H1 (cell line): Measurements from ENCODE around the gene TBC1D13. TPM values are rescaled to one million over a fixed set of nuclear protein-coding genes. Genes with fewer than 3 reads are reported as not detected.

Experiments used
- CTCF ChIA-PET: fragments of 300-600 bp; sonication (Branson Sonifier 250); formaldehyde crosslinking; loops from one replicate; lab custom pipeline; 2021; ENCODE audit not compliant: partially characterized antibody; lab: Charles Lee
- POLR2A ChIA-PET: fragments of 300-600 bp; sonication (Branson Sonifier 250); formaldehyde crosslinking; loops from one replicate; lab custom pipeline; 2021; ENCODE audit warnings: inconsistent platforms; ENCODE audit not compliant: partially characterized antibody; lab: Charles Lee
- DNase-seq, 2 experiments: peaks; one replicate each; pipeline versions ENCODE4 v3.0.0 to v3.0.0-alpha.2; 2010 to 2022; ENCODE audit warnings: low spot score in 2 of 2, low read depth in 1 of 2, mixed read lengths in 1 of 2
- FAIRE-seq: peaks from 2 replicates; lab custom pipeline; 2011; peaks lifted over from hg19 to GRCh38; lab: Jason Lieb, UNC
- H2AFZ ChIP-seq: 2 replicates; pipeline ENCODE4 v1.8.1; 2012; ENCODE audit warnings: low read length, inconsistent platforms
- H2AK5ac ChIP-seq: 2 replicates; pipeline ENCODE4 v1.6.1; 2013; ENCODE audit warnings: low read depth, low read length
- H2BK120ac ChIP-seq: replicated peaks from 2 replicates; pipeline ENCODE3; 2013; ENCODE audit warnings: low read depth, low read length, inconsistent platforms
- H2BK12ac ChIP-seq: 2 replicates; pipeline ENCODE4 v1.6.1; 2013; ENCODE audit warnings: low read depth, low read length
- H2BK15ac ChIP-seq: 2 replicates; pipeline ENCODE4 v1.6.1; 2013; ENCODE audit warnings: low read length
- H2BK20ac ChIP-seq: 2 replicates; pipeline ENCODE4 v1.6.1; 2013; ENCODE audit warnings: low read length
- H2BK5ac ChIP-seq: 2 replicates; pipeline ENCODE4 v1.6.1; 2013; ENCODE audit warnings: low read depth, low read length
- H3K14ac ChIP-seq: 2 replicates; pipeline ENCODE4 v1.6.1; 2013; ENCODE audit warnings: inconsistent platforms; ENCODE audit not compliant: insufficient read length
- H3K18ac ChIP-seq: 2 replicates; pipeline ENCODE4 v1.6.1; 2013; ENCODE audit warnings: low read length; ENCODE audit errors: extremely low read depth
- H3K23ac ChIP-seq: 2 replicates; pipeline ENCODE4 v1.6.1; 2013; ENCODE audit warnings: inconsistent platforms; ENCODE audit not compliant: insufficient read length
- H3K23me2 ChIP-seq: 2 replicates; pipeline ENCODE4 v1.6.1; 2013; ENCODE audit warnings: low read depth, low read length
- H3K27ac ChIP-seq: 2 replicates; pipeline ENCODE4 v1.6.1; 2011; ENCODE audit warnings: low read depth, low read length, inconsistent platforms
- H3K27me3 ChIP-seq, 4 experiments: replicated peaks in 1 of 4; 1 replicate in 1 of 4; 2 replicates in 3 of 4; pipeline versions ENCODE4 v1.6.1 to v1.8.1; 2011 to 2013; ENCODE audit warnings: low read length in 3 of 4, mild to moderate bottlenecking in 3 of 4, inconsistent platforms in 2 of 4, mixed read lengths in 2 of 4, moderate library complexity in 1 of 4; ENCODE audit not compliant: control insufficient read depth in 3 of 4, insufficient read depth in 3 of 4; ENCODE audit errors: extremely low read depth in 1 of 4
- H3K36me3 ChIP-seq, 4 experiments: 2 replicates each; pipeline versions ENCODE4 v1.6.1 to v1.8.1; 2011 to 2013; ENCODE audit warnings: mild to moderate bottlenecking in 4 of 4, low read length in 3 of 4, moderate library complexity in 2 of 4, control low read depth in 1 of 4, inconsistent platforms in 1 of 4; ENCODE audit not compliant: insufficient read depth in 4 of 4, control insufficient read depth in 2 of 4
- H3K4ac ChIP-seq: replicated peaks from 2 replicates; pipeline ENCODE3; 2013; ENCODE audit warnings: low read length, low read depth, mixed read lengths, inconsistent platforms; ENCODE audit not compliant: insufficient read length
- H3K4me1 ChIP-seq, 4 experiments: replicated peaks in 1 of 4; 1 replicate in 1 of 4; 2 replicates in 3 of 4; pipeline versions ENCODE4 v1.6.1 to v1.8.1; 2011 to 2013; ENCODE audit warnings: low read length in 3 of 4, inconsistent platforms in 2 of 4, mixed read lengths in 1 of 4; ENCODE audit not compliant: insufficient read depth in 4 of 4, control insufficient read depth in 3 of 4
- H3K4me2 ChIP-seq, 2 experiments: 2 replicates each; pipeline versions ENCODE4 v1.6.1 to v1.8.1; 2011 to 2013; ENCODE audit warnings: low read depth in 2 of 2, low read length in 2 of 2, control low read depth in 1 of 2, inconsistent platforms in 1 of 2, mild to moderate bottlenecking in 1 of 2; ENCODE audit not compliant: insufficient read depth in 1 of 2
- H3K4me3 ChIP-seq, 4 experiments: fragments of 200-600, 300-600 bp in 1 of 4; sonication (generic), shearing (Covaris generic), sonication (Bioruptor Twin) in 1 of 4; 2 replicates each; pipeline versions ENCODE4 v1.5.1 to v1.8.1; 2011 to 2016; ENCODE audit warnings: low read length in 4 of 4, low read depth in 3 of 4, control low read depth in 2 of 4, inconsistent platforms in 2 of 4, mild to moderate bottlenecking in 2 of 4, mixed read lengths in 1 of 4, moderate library complexity in 1 of 4; ENCODE audit not compliant: insufficient read depth in 2 of 4; ENCODE audit errors: extremely low read depth in 1 of 4
- H3K56ac ChIP-seq: replicated peaks from 2 replicates; pipeline ENCODE3; 2013; ENCODE audit warnings: low read depth, mild to moderate bottlenecking, mixed read lengths, low read length, inconsistent platforms; ENCODE audit not compliant: insufficient read length
- H3K79me1 ChIP-seq: 2 replicates; pipeline ENCODE4 v1.6.1; 2013; ENCODE audit warnings: low read depth, low read length, control low read depth
- H3K79me2 ChIP-seq, 2 experiments: 2 replicates each; pipeline versions ENCODE4 v1.6.1 to v1.8.1; 2012 to 2013; ENCODE audit warnings: low read length in 2 of 2, mild to moderate bottlenecking in 2 of 2, inconsistent platforms in 1 of 2; ENCODE audit not compliant: insufficient read depth in 2 of 2, control insufficient read depth in 1 of 2
- H3K9ac ChIP-seq, 4 experiments: replicated peaks in 1 of 4; 1 replicate in 1 of 4; 2 replicates in 3 of 4; pipeline versions ENCODE4 v1.6.1 to v1.8.1; 2011 to 2013; ENCODE audit warnings: low read depth in 3 of 4, low read length in 3 of 4, control low read depth in 2 of 4, mild to moderate bottlenecking in 2 of 4, moderate library complexity in 2 of 4, inconsistent platforms in 1 of 4; ENCODE audit errors: extremely low read depth in 1 of 4
- H3K9me3 ChIP-seq, 2 experiments: 2 replicates each; pipeline versions ENCODE4 v1.6.1 to v1.8.1; 2012 to 2013; ENCODE audit warnings: mild to moderate bottlenecking in 2 of 2, moderate library complexity in 2 of 2, control low read depth in 1 of 2, inconsistent platforms in 1 of 2, low read depth in 1 of 2, low read length in 1 of 2, mixed read lengths in 1 of 2; ENCODE audit not compliant: insufficient read depth in 2 of 2
- H4K20me1 ChIP-seq, 2 experiments: replicated peaks in 1 of 2; 2 replicates each; pipeline versions ENCODE3 to v1.8.1; 2011 to 2013; ENCODE audit warnings: inconsistent platforms in 2 of 2, low read length in 2 of 2, mild to moderate bottlenecking in 1 of 2; ENCODE audit not compliant: insufficient read depth in 2 of 2, control insufficient read depth in 1 of 2
- H4K5ac ChIP-seq: 2 replicates; pipeline ENCODE4 v1.6.1; 2013; ENCODE audit warnings: low read length, low read depth, mixed read lengths, inconsistent platforms; ENCODE audit not compliant: insufficient read length
- H4K8ac ChIP-seq: 2 replicates; pipeline ENCODE4 v1.8.0; 2013; ENCODE audit warnings: mild to moderate bottlenecking, moderate library complexity, low read length, inconsistent platforms; ENCODE audit not compliant: insufficient read depth; ENCODE audit errors: extremely low read depth
- H4K91ac ChIP-seq: replicated peaks from 2 replicates; pipeline ENCODE3; 2013; ENCODE audit warnings: low read length, mixed read lengths, inconsistent platforms; ENCODE audit not compliant: insufficient read length
- SRF ChIP-seq: IDR thresholded peaks from 2 replicates; pipeline ENCODE4 v1.6.1; 2011; ENCODE audit warnings: mild to moderate bottlenecking, low read depth, low read length, moderate library complexity
- WGBS, 2 experiments: shearing (Covaris generic) in 1 of 2; methylation state at CpG; one replicate each; pipeline versions ENCODE4 v1.1.6 to v1.1.7; 2013 to 2015; ENCODE audit warnings: low lambda C conversion rate in 2 of 2, mixed read lengths in 2 of 2, inconsistent platforms in 1 of 2, low coverage in 1 of 2, missing lambda C conversion rate in 1 of 2; ENCODE audit not compliant: insufficient replicate concordance in 2 of 2, insufficient coverage in 1 of 2, insufficient read length in 1 of 2; ENCODE audit errors: extremely low coverage in 1 of 2, missing lambda C conversion rate in 1 of 2; 5-methylcytosine and 5-hydroxymethylcytosine counted together
- polyA plus RNA-seq, 7 experiments: library from polyadenylated mRNA; depleted of rRNA in 3 of 7; stranded (reverse) in 5 of 7; unstranded in 2 of 7; fragments of >200 nt in 5 of 7; fragments of 200-250 nt in 2 of 7; gene quantifications; 1 replicate in 5 of 7; 2 replicates in 1 of 7; 4 replicates in 1 of 7; pipeline versions ENCODE4 v1.2.1 to v1.2.3, GENCODE V29; 2011 to 2013; ENCODE audit warnings: missing spikeins in 2 of 7, mixed read lengths in 2 of 7
- total RNA-seq: library from RNA; stranded (reverse); fragmentation: NEBNext Ultra II Directional; extraction: Animal tissue kit (Norgen Biotek cat#: 25700); gene quantifications from 2 replicates; pipeline ENCODE4 v1.2.1, GENCODE V29; 2021

The TBC1D13 gene
- total and polyA plus RNA-seq, 2 of the 8 experiments (the other 6 are each of a cell fraction or from before 2014, with no cell fraction given), result 21.3 to 24.7 TPM

DNA sequence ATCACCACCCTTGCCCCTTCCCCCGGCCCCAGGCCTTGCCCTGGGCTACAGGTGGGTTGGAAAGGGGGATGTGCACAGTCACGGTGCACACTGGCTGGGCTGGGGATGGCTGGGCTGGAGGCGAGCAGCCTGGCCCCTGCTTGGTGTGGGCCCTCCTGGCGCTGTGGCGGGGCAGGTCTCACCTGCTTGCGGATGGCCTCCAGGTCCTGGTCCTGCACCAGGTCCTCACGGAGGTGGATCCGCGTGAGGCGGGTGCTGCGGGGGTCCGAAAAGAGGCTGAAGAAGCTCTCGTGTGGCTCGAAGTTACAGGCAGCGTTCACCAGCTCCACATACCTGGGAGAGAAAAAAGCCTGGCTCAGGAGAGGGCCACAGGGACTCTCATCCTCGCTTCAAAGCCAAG, 33.4 kb upstream of the TBC1D13 start:
- Histone ChIP-seq H2AK5ac (no peak overlapping the region), H4K8ac (no peak overlapping the region), H3K4ac (no peak overlapping the region), H3K27me3 (no peaks in the 10 kb centered on the region), H3K56ac (no peak overlapping the region), H3K4me3 (no peak overlapping the region), H4K20me1 (peaks cover 2 to 3% of the 10 kb centered on the region in 2 experiments), H3K14ac (no peak overlapping the region), H3K79me1 (no peaks in the 10 kb centered on the region), H2BK15ac (no peak overlapping the region), H3K36me3 (peaks cover 0 to 8% (median 4%) of the 10 kb centered on the region in 4 experiments; a peak in 4 of 8 replicates), H2BK12ac (no peak overlapping the region), H3K23me2 (no peaks in the 10 kb centered on the region), H2AFZ (no peak overlapping the region), H2BK120ac (no peak overlapping the region), H4K5ac (no peak overlapping the region), H2BK5ac (no peak overlapping the region), H3K4me1 (no peaks in the 10 kb centered on the region), H3K9ac (no peak overlapping the region), H2BK20ac (no peak overlapping the region), H3K79me2 (no peaks in the 10 kb centered on the region), H3K4me2 (no peak overlapping the region), H3K18ac (no peak overlapping the region), H3K23ac (no peak overlapping the region), H3K27ac (no peak overlapping the region), H4K91ac (no peak overlapping the region), H3K9me3 (no peaks in the 10 kb centered on the region)
- ChIA-PET POLR2A (interaction anchor here (1.4 to 2.0 kb wide), 3 partner anchors 11 to 14 kb away, joined by 3 to 7 read pairs (median 4); no protein-coding TSS in a partner anchor), CTCF (interaction anchor here (0.6 to 1.5 kb wide), 3 partner anchors 9 to 650 kb away, joined by 3 to 4 read pairs (median 3); no protein-coding TSS in a partner anchor)
- 93% methylated on average over 16 of the region's 16 CpGs; no CpG with 5 or more reads in 1 of the 2 experiments for WGBS, 2 experiments
- no peak for TF ChIP-seq SRF
- no peak for DNase-seq
- no peak for FAIRE-seq
